Caco-2 (cell line): ENCODE data around the gene KCNIP4. TPM values are rescaled to one million over a fixed set of nuclear protein-coding genes. Genes with fewer than 3 reads are reported as not detected.

Experiments
- BruUV-seq: library from RNA; stranded (reverse); fragments of 400-500 nt; replicated peaks from 2 replicates; lab custom pipeline; 2021; lab: Mats Ljungman, UMichigan
- CTCF ChIA-PET: fragments of 300-600 bp; sonication (Branson Sonifier 250); formaldehyde crosslinking; loops from one replicate; lab custom pipeline; 2022; ENCODE audit warnings: antibody characterized with exemption; lab: Charles Lee
- POLR2A ChIA-PET: fragments of 300-600 bp; sonication (Branson Sonifier 250); formaldehyde crosslinking; loops from one replicate; lab custom pipeline; 2022; ENCODE audit warnings: antibody characterized with exemption; lab: Charles Lee
- DNase-seq, 2 experiments: peaks; one replicate each; pipeline versions ENCODE4 v3.0.0 to v3.0.0-alpha.2; 2020 to 2022
- H3K27me3 ChIP-seq: replicated peaks from 2 replicates; pipeline ENCODE4 v1.6.0; 2011; ENCODE audit warnings: low read length; ENCODE audit not compliant: control insufficient read depth, insufficient read depth
- H3K36me3 ChIP-seq: 2 replicates; pipeline ENCODE4 v1.5.1; 2011; ENCODE audit warnings: low read length; ENCODE audit not compliant: control insufficient read depth, insufficient read depth
- H3K4me1 ChIP-seq: fragments of 250-450 bp; sonication (Bioruptor Pico); 2 replicates; pipeline ENCODE4 v1.5.1; 2020; ENCODE audit warnings: mild to moderate bottlenecking
- H3K4me3 ChIP-seq: 2 replicates; pipeline ENCODE4 v1.5.1; 2011; ENCODE audit warnings: low read depth, mild to moderate bottlenecking, control low read depth, low read length
- H3K9me3 ChIP-seq: fragments of 250-450 bp; sonication (Bioruptor Pico); 2 replicates; pipeline ENCODE4 v1.5.1; 2020; ENCODE audit warnings: mild to moderate bottlenecking, moderate library complexity
- H3K27ac Mint-ChIP-seq: one replicate; pipeline ENCODE4 v1.8.0; 2022; ENCODE audit warnings: mixed read lengths; ENCODE audit not compliant: unreplicated experiment
- H3K27me3 Mint-ChIP-seq: one replicate; pipeline ENCODE4 v1.8.0; 2022; ENCODE audit warnings: mixed read lengths; ENCODE audit not compliant: insufficient read depth, unreplicated experiment
- H3K36me3 Mint-ChIP-seq: one replicate; pipeline ENCODE4 v1.8.0; 2022; ENCODE audit warnings: mild to moderate bottlenecking, mixed read lengths; ENCODE audit not compliant: insufficient read depth, unreplicated experiment
- H3K4me1 Mint-ChIP-seq: one replicate; pipeline ENCODE4 v1.8.0; 2022; ENCODE audit warnings: low read depth, mixed read lengths; ENCODE audit not compliant: unreplicated experiment
- H3K4me3 Mint-ChIP-seq: one replicate; pipeline ENCODE4 v1.8.0; 2022; ENCODE audit warnings: mild to moderate bottlenecking, moderate library complexity, mixed read lengths; ENCODE audit not compliant: unreplicated experiment
- H3K9me3 Mint-ChIP-seq: one replicate; pipeline ENCODE4 v1.8.0; 2022; ENCODE audit warnings: mixed read lengths; ENCODE audit not compliant: unreplicated experiment
- intact Hi-C: fragments of 100-400 bp; cut with micrococcal nuclease; formaldehyde crosslinking; loops from one replicate; pipeline ENCODE4 v1.10.0; 2022; ENCODE audit not compliant: unreplicated experiment
- total RNA-seq: library from RNA; stranded (reverse); gene quantifications from 2 replicates; pipeline ENCODE4 v1.2.3, GENCODE V29; 2022
- TF ChIP-seq, protein P1 (sequence below), 2 experiments: fragments of 200-600 bp in 1 of 2; IDR thresholded peaks; 1 replicate in 1 of 2; 2 replicates in 1 of 2; pipeline versions ENCODE4 v1.5.1 to v1.8.0; 2011 to 2022; ENCODE audit warnings: antibody characterized with exemption in 1 of 2, control low read depth in 1 of 2, inconsistent platforms in 1 of 2, low read depth in 1 of 2, low read length in 1 of 2, mild to moderate bottlenecking in 1 of 2, moderate library complexity in 1 of 2; ENCODE audit not compliant: insufficient read depth in 1 of 2, severe bottlenecking in 1 of 2, unreplicated experiment in 1 of 2

The KCNIP4 gene
- total RNA-seq, 1 experiment from 2014 or later = not detected

DNA sequence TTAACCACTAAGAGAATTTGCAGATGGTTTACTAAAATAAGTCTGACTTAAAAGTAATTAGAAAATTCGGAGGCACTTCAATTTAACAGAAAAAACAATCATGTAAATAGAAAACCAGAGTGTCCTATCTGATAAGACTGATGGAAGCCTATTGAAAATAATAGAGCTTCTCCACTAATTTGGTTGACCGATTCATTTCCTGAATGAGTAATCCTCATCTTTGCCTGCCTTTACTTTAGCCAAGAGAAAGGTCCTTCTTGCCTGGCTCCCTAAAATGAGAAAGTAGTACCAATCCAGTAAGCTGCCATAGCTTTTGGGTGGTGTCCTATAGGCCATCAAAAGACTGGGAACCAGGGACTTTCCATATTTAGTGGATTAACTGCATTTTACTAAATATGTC lies 48.4 kb downstream of the KCNIP4 start:
- Histone ChIP-seq H3K9me3 (peaks cover 4% of the 10 kb centered on the region; the same call in 1 of the 2 replicates), H3K36me3 (no peaks in the 10 kb centered on the region), H3K27me3 (no peaks in the 10 kb centered on the region), H3K4me3 (no peak overlapping the region), H3K4me1 (no peaks in the 10 kb centered on the region)
- no peaks in the 10 kb centered on the region for H3K27me3 Mint-ChIP-seq
- H3K4me3 Mint-ChIP-seq = no peak overlapping the region
- intact Hi-C loops = no loop called here
- TF ChIP-seq, protein P1, sequence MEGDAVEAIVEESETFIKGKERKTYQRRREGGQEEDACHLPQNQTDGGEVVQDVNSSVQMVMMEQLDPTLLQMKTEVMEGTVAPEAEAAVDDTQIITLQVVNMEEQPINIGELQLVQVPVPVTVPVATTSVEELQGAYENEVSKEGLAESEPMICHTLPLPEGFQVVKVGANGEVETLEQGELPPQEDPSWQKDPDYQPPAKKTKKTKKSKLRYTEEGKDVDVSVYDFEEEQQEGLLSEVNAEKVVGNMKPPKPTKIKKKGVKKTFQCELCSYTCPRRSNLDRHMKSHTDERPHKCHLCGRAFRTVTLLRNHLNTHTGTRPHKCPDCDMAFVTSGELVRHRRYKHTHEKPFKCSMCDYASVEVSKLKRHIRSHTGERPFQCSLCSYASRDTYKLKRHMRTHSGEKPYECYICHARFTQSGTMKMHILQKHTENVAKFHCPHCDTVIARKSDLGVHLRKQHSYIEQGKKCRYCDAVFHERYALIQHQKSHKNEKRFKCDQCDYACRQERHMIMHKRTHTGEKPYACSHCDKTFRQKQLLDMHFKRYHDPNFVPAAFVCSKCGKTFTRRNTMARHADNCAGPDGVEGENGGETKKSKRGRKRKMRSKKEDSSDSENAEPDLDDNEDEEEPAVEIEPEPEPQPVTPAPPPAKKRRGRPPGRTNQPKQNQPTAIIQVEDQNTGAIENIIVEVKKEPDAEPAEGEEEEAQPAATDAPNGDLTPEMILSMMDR (IDR thresholded peaks at IDR 0.05; ENCODE audit: insufficient read depth in 1 of 2, low read depth in 1 of 2, low read length in 1 of 2, severe bottlenecking in 1 of 2, unreplicated experiment in 1 of 2) = no peak
- CTCF ChIA-PET = no interaction called here
- DNase-seq = no peak
- BruUV-seq = no TSS peak
- H3K4me1 Mint-ChIP-seq = no peaks in the 10 kb centered on the region
- POLR2A ChIA-PET = no interaction called here
- H3K9me3 Mint-ChIP-seq = peaks cover 10% of the 10 kb centered on the region
- no peaks in the 10 kb centered on the region for H3K36me3 Mint-ChIP-seq
- no peak overlapping the region for H3K27ac Mint-ChIP-seq

DNA sequence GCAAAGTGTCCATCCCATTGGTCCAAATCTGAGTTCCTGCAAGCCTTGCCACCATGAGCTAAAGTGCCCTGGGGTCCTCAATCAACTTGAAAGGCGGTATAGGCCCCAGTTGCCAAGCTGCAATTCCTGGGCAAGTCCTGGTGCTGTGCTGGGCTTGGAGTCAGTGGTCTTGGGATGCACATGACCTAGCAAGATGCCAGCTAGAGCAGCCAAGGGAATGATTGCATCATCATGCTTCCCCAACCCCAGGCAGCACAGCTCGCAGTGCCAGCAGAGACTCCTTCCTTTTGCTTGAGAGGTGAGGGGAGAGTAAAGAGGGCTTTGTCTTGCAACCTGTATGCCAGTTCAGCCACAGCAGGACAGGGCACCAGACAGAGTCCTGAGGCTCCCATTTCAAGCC lies 50.5 kb downstream of the KCNIP4 start:
- BruUV-seq = no TSS peak

GRCh38 chr4:21896767-21897166 lies 51.8 kb downstream of the KCNIP4 start:
- Mint-ChIP-seq H3K4me3 (no peak overlapping the region), H3K9me3 (no peaks in the 10 kb centered on the region), H3K36me3 (no peaks in the 10 kb centered on the region), H3K27ac (no peak overlapping the region), H3K4me1 (no peaks in the 10 kb centered on the region), H3K27me3 (no peaks in the 10 kb centered on the region)
- Histone ChIP-seq H3K4me3 (no peak overlapping the region), H3K27me3 (no peaks in the 10 kb centered on the region), H3K36me3 (no peaks in the 10 kb centered on the region), H3K4me1 (no peaks in the 10 kb centered on the region), H3K9me3 (peaks cover 4% of the 10 kb centered on the region; the same call in 1 of the 2 replicates)
- CTCF ChIA-PET = no interaction called here
- POLR2A ChIA-PET = no interaction called here
- no TSS peak for BruUV-seq
- TF ChIP-seq, protein P1 (IDR thresholded peaks at IDR 0.05; ENCODE audit: insufficient read depth in 1 of 2, low read depth in 1 of 2, low read length in 1 of 2, severe bottlenecking in 1 of 2, unreplicated experiment in 1 of 2) = no peak
- no peak for DNase-seq
- intact Hi-C loops = no loop called here

More for the DNA sequence above, 50.5 kb downstream of the KCNIP4 start:
- H3K27me3 Mint-ChIP-seq = no peaks in the 10 kb centered on the region
- Histone ChIP-seq H3K4me1 (no peaks in the 10 kb centered on the region), H3K36me3 (no peaks in the 10 kb centered on the region), H3K27me3 (no peaks in the 10 kb centered on the region), H3K9me3 (peaks cover 4% of the 10 kb centered on the region; the same call in 1 of the 2 replicates), H3K4me3 (no peak overlapping the region)
- H3K36me3 Mint-ChIP-seq = no peaks in the 10 kb centered on the region
- no peak overlapping the region for H3K4me3 Mint-ChIP-seq
- no peak for DNase-seq
- no peak overlapping the region for H3K27ac Mint-ChIP-seq
- H3K9me3 Mint-ChIP-seq = peaks cover 10% of the 10 kb centered on the region
- TF ChIP-seq, protein P1 (IDR thresholded peaks at IDR 0.05; ENCODE audit: insufficient read depth in 1 of 2, low read depth in 1 of 2, low read length in 1 of 2, severe bottlenecking in 1 of 2, unreplicated experiment in 1 of 2) = no peak
- no peaks in the 10 kb centered on the region for H3K4me1 Mint-ChIP-seq
- intact Hi-C loops = no loop called here
- ChIA-PET POLR2A (no interaction called here), CTCF (no interaction called here)
